Neural cell (in vitro differentiated cells): ENCODE data around the gene RASGRP3.

Source experiments
- EP300 ChIP-seq: fragments of 450-650 bp; conservative IDR thresholded peaks from 2 replicates; pipeline ENCODE4 v1.6.1; 2014; ENCODE audit warnings: antibody characterized with exemption, mild to moderate bottlenecking, moderate library complexity; ENCODE audit not compliant: poor library complexity, severe bottlenecking
- SMC3 ChIP-seq: fragments of 450-650 bp; conservative IDR thresholded peaks from 2 replicates; pipeline ENCODE4 v1.6.1; 2014; ENCODE audit warnings: antibody characterized with exemption, mild to moderate bottlenecking, moderate library complexity; ENCODE audit not compliant: poor library complexity

GRCh38 chr2:33521791-33522281 is 45.4 kb downstream of the RASGRP3 start:
- TF ChIP-seq EP300, result no peak
- no peak for TF ChIP-seq SMC3
